HepG2 (cell line): ENCODE results near the gene SLC44A4. TPM values are rescaled to one million over a fixed set of nuclear protein-coding genes. Genes with fewer than 3 reads are reported as not detected.
A peak's percentile ranks its signal among the peaks of the same experiment; 100 is the strongest.

ENCODE experiments used
- EHMT2 ChIP-seq: fragments of 200-600 bp; sonication (generic); IDR thresholded peaks from 2 replicates; pipeline ENCODE4 v1.7.0; 2017; ENCODE audit warnings: antibody characterized with exemption, low read depth, low read length, borderline replicate concordance
- GRHL1 ChIP-seq: sonication (generic); formaldehyde crosslinking; conservative IDR thresholded peaks from 2 replicates; pipeline ENCODE4 v1.8.0; 2022; ENCODE audit warnings: missing genetic modification reagents
- HOXA7 ChIP-seq: sonication (generic); formaldehyde crosslinking; IDR thresholded peaks from 2 replicates; pipeline ENCODE4 v1.8.1; 2022; ENCODE audit warnings: mild to moderate bottlenecking, missing genetic modification reagents, moderate library complexity
- MAFF ChIP-seq: IDR thresholded peaks from 2 replicates; pipeline ENCODE4 v1.6.1; 2011; ENCODE audit warnings: low read depth, low read length, improper control_type of control experiment
- MBNL3 ChIP-seq: fragments of 250-450 bp; sonication (Bioruptor Pico); conservative IDR thresholded peaks from 2 replicates; pipeline ENCODE4 v1.8.0; 2022; ENCODE audit warnings: mild to moderate bottlenecking, inconsistent platforms
- PHF20 ChIP-seq: sonication (generic); formaldehyde crosslinking; IDR thresholded peaks from 2 replicates; pipeline ENCODE4 v1.5.0; 2020; ENCODE audit warnings: mild to moderate bottlenecking, missing genetic modification reagents
- PITX1 ChIP-seq: sonication (generic); formaldehyde crosslinking; IDR thresholded peaks from 2 replicates; pipeline ENCODE4 v1.5.1; 2020; ENCODE audit warnings: mild to moderate bottlenecking, missing genetic modification reagents
- SNAI1 ChIP-seq: sonication (generic); formaldehyde crosslinking; IDR thresholded peaks from 2 replicates; pipeline ENCODE4 v1.5.0; 2020; ENCODE audit warnings: mild to moderate bottlenecking, missing genetic modification reagents, borderline replicate concordance
- TCF7 ChIP-seq: sonication (generic); IDR thresholded peaks from 2 replicates; pipeline ENCODE4 v1.6.1; 2016; ENCODE audit warnings: antibody characterized with exemption, low read depth
- TMF1 ChIP-seq: sonication (generic); formaldehyde crosslinking; IDR thresholded peaks from 2 replicates; pipeline ENCODE4 v1.8.1; 2022; ENCODE audit warnings: low read depth, missing genetic modification reagents
- ZNF136 ChIP-seq: sonication (generic); formaldehyde crosslinking; IDR thresholded peaks from 2 replicates; pipeline ENCODE4 v1.8.1; 2022; ENCODE audit warnings: low read depth, mild to moderate bottlenecking, moderate library complexity, missing genetic modification reagents
- ZNF142 ChIP-seq: sonication (generic); formaldehyde crosslinking; IDR thresholded peaks from 2 replicates; pipeline ENCODE4 v1.4.0; 2020; ENCODE audit warnings: missing genetic modification reagents
- ZNF331 ChIP-seq: sonication (generic); formaldehyde crosslinking; IDR thresholded peaks from 2 replicates; pipeline ENCODE4 v1.4.0; 2020; ENCODE audit warnings: missing genetic modification reagents
- ZNF563 ChIP-seq: sonication (generic); formaldehyde crosslinking; IDR thresholded peaks from 2 replicates; pipeline ENCODE4 v1.8.0; 2022; ENCODE audit warnings: mild to moderate bottlenecking, moderate library complexity, missing genetic modification reagents
- ZNF766 ChIP-seq: sonication (generic); formaldehyde crosslinking; IDR thresholded peaks from 2 replicates; pipeline ENCODE4 v1.5.0; 2020; ENCODE audit warnings: missing genetic modification reagents, borderline replicate concordance
- ZNF841 ChIP-seq: sonication (generic); formaldehyde crosslinking; IDR thresholded peaks from 2 replicates; pipeline ENCODE4 v1.8.1; 2023; ENCODE audit warnings: missing genetic modification reagents, borderline replicate concordance
- polyA plus RNA-seq, 8 experiments: library from polyadenylated mRNA; depleted of rRNA in 3 of 8; stranded (reverse) in 7 of 8; unstranded in 1 of 8; fragments of >200 nt; fragmentation: Illumina TruSeq in 4 of 8; extraction: Trizol in 4 of 8; gene quantifications; 2 replicates each; pipeline versions ENCODE4 v1.2.1 to v1.2.3, GENCODE V29; 2011 to 2016; ENCODE audit warnings: low read depth in 4 of 8, missing spikeins in 1 of 8, mixed read lengths in 1 of 8; ENCODE audit not compliant: insufficient read depth in 1 of 8
- total RNA-seq, 5 experiments: library from RNA; depleted of rRNA; stranded (reverse); fragments of >200 nt; fragmentation: Illumina TruSeq; extraction: Trizol; gene quantifications; 2 replicates each; pipeline ENCODE4 v1.2.3, GENCODE V29; 2016; ENCODE audit warnings: low read depth in 1 of 5
- TF ChIP-seq, protein P1 (sequence below): sonication (generic); formaldehyde crosslinking; IDR thresholded peaks from 2 replicates; pipeline ENCODE4 v1.5.0; 2020; ENCODE audit warnings: mild to moderate bottlenecking, missing genetic modification reagents

Gene SLC44A4
- total and polyA plus RNA-seq, 2 of the 13 experiments (the other 11 are each of a cell fraction or from before 2014, with no cell fraction given) = 3.5 to 5.9 TPM

- TF ChIP-seq TCF7 (no peak), PHF20 (CRISPR knock-in tag) (peak; percentile 80), ZNF563 (CRISPR knock-in tag) (no peak), ZNF136 (CRISPR knock-in tag) (peak; percentile 98), ZNF142 (CRISPR knock-in tag) (peak; percentile 56; the same call in 1 of the 2 replicates), PITX1 (CRISPR knock-in tag) (peak; percentile 82), MAFF (no peak), SNAI1 (CRISPR knock-in tag) (peak; percentile 77; the same call in 1 of the 2 replicates), HOXA7 (CRISPR knock-in tag) (no peak), ZNF331 (CRISPR knock-in tag) (peak; percentile 90), GRHL1 (CRISPR knock-in tag) (no peak), TMF1 (peak; percentile 50; the same call in 1 of the 2 replicates), EHMT2 (no peak), ZNF841 (CRISPR knock-in tag) (no peak), ZNF766 (CRISPR knock-in tag) (peak; percentile 89), MBNL3 (CRISPR knock-in tag) (no peak)
- TF ChIP-seq, protein P1, sequence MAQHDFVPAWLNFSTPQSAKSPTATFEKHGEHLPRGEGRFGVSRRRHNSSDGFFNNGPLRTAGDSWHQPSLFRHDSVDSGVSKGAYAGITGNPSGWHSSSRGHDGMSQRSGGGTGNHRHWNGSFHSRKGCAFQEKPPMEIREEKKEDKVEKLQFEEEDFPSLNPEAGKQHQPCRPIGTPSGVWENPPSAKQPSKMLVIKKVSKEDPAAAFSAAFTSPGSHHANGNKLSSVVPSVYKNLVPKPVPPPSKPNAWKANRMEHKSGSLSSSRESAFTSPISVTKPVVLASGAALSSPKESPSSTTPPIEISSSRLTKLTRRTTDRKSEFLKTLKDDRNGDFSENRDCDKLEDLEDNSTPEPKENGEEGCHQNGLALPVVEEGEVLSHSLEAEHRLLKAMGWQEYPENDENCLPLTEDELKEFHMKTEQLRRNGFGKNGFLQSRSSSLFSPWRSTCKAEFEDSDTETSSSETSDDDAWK (CRISPR knock-in tag) = no peak
Observed at GRCh38 chr6:31862344-31863235, 16.2 kb downstream of the SLC44A4 start, which contains the start of gene NEU1 (continued).
